WERI-Rb-1 (cell line): ENCODE results near the gene RET.

Experiments
- DNase-seq: peaks from one replicate; pipeline ENCODE4 v3.0.0-alpha.2; 2020
- H3K27ac ChIP-seq: fragments of 250-450 bp; sonication (Bioruptor Pico); 2 replicates; pipeline ENCODE4 v1.5.1; 2020; ENCODE audit warnings: mild to moderate bottlenecking, moderate library complexity
- H3K27me3 ChIP-seq: fragments of 250-450 bp; sonication (Bioruptor Pico); 2 replicates; pipeline ENCODE4 v1.5.1; 2021; ENCODE audit warnings: mild to moderate bottlenecking, low read depth, moderate library complexity; ENCODE audit not compliant: insufficient read depth, severe bottlenecking
- H3K36me3 ChIP-seq: fragments of 250-450 bp; sonication (Bioruptor Pico); 2 replicates; pipeline ENCODE4 v1.5.1; 2020; ENCODE audit warnings: mild to moderate bottlenecking, moderate library complexity
- H3K4me3 ChIP-seq: 2 replicates; pipeline ENCODE4 v1.5.1; 2011; ENCODE audit warnings: low read depth, mild to moderate bottlenecking, control low read depth, low read length
- H3K9me3 ChIP-seq: fragments of 250-450 bp; sonication (Bioruptor Pico); 2 replicates; pipeline ENCODE4 v1.5.1; 2021; ENCODE audit warnings: mild to moderate bottlenecking, moderate library complexity; ENCODE audit not compliant: severe bottlenecking
- CTCF ChIP-seq: IDR thresholded peaks from 2 replicates; pipeline ENCODE4 v1.5.1; 2011; ENCODE audit warnings: low read depth, mild to moderate bottlenecking, control low read depth, inconsistent platforms, low read length

Gene RET

GRCh38 chr10:43044448-43044921, 32.4 kb upstream of the RET start:
- Histone ChIP-seq H3K27ac (no peak overlapping the region), H3K9me3 (no peaks in the 10 kb centered on the region), H3K36me3 (no peaks in the 10 kb centered on the region), H3K4me3 (no peak overlapping the region), H3K27me3 (peaks cover 94% of the 10 kb centered on the region)
- DNase-seq: no peak
- no peak for TF ChIP-seq CTCF

GRCh38 chr10:43044961-43045621, 31.8 kb upstream of the RET start:
- H3K36me3 ChIP-seq: no peaks in the 10 kb centered on the region
- no peak for TF ChIP-seq CTCF
- no peak overlapping the region for H3K27ac ChIP-seq
- H3K27me3 ChIP-seq: peaks cover 94% of the 10 kb centered on the region
- H3K4me3 ChIP-seq: no peak overlapping the region
- H3K9me3 ChIP-seq: no peaks in the 10 kb centered on the region
- no peak for DNase-seq

- DNase-seq: no peak
- Histone ChIP-seq H3K27ac (no peak overlapping the region), H3K4me3 (no peak overlapping the region), H3K36me3 (no peaks in the 10 kb centered on the region), H3K27me3 (peaks cover 98% of the 10 kb centered on the region), H3K9me3 (no peaks in the 10 kb centered on the region)
- no peak for TF ChIP-seq CTCF
Observed at GRCh38 chr10:43045631-43046287, 31.1 kb upstream of the RET start.

- no peak for DNase-seq
- Histone ChIP-seq H3K36me3 (no peaks in the 10 kb centered on the region), H3K27ac (no peak overlapping the region), H3K9me3 (no peaks in the 10 kb centered on the region), H3K27me3 (peaks cover 97% of the 10 kb centered on the region), H3K4me3 (no peak overlapping the region)
- no peak for TF ChIP-seq CTCF
Observed at GRCh38 chr10:43046288-43046991, 30.4 kb upstream of the RET start.

- Histone ChIP-seq H3K4me3 (no peak overlapping the region), H3K27me3 (peaks cover 97% of the 10 kb centered on the region), H3K36me3 (no peaks in the 10 kb centered on the region), H3K27ac (no peak overlapping the region), H3K9me3 (no peaks in the 10 kb centered on the region)
- DNase-seq: no peak
- TF ChIP-seq CTCF: no peak
Observed at GRCh38 chr10:43047288-43047970, 29.4 kb upstream of the RET start.
